Measurements from ENCODE around the gene GON4L.
"Not testable (repeated sequence)": the region's sequence is repeated elsewhere in the genome, so short reads cannot be mapped to it uniquely, and the experiment has no call there.

Gene GON4L

GRCh38 chr1:155867766-155868165, 10.8 kb upstream of the GON4L start:
- DNase-seq = no peak

GRCh38 chr1:155864393-155864792, 7.4 kb upstream of the GON4L start:
- DNase-seq = no peak

GRCh38 chr1:155861896-155862295, 4.9 kb upstream of the GON4L start:
- no peak for DNase-seq

- no peak for DNase-seq
Measured at GRCh38 chr1:155860970-155861510, 4.0 kb upstream of the GON4L start.

GRCh38 chr1:155859881-155860871, 3.2 kb upstream of the GON4L start:
- peak; percentile 26 for DNase-seq

- peak; percentile 93 for DNase-seq
Measured at GRCh38 chr1:155859234-155859829, 2.3 kb upstream of the GON4L start, which contains the start of gene SYT11. SYT11 (plus strand) TSS chr1:155859567; CDS start chr1:155859762, 195 bp downstream.

- DNase-seq = no peak
Measured at GRCh38 chr1:155858800-155859233, 1.8 kb upstream of the GON4L start.

GRCh38 chr1:155856257-155856974, 598 bp downstream of the GON4L start:
- DNase-seq = no peak

- DNase-seq = no peak
Measured at GRCh38 chr1:155850345-155850744, 6.7 kb downstream of the GON4L start.

GRCh38 chr1:155847823-155848529, 9.0 kb downstream of the GON4L start:
- no peak for DNase-seq

GRCh38 chr1:155844860-155845421, 12.1 kb downstream of the GON4L start:
- DNase-seq = no peak

GRCh38 chr1:155840386-155840785, 16.6 kb downstream of the GON4L start:
- no peak for DNase-seq

GRCh38 chr1:155835548-155835947, 21.5 kb downstream of the GON4L start:
- DNase-seq = no peak

- not testable (repeated sequence) for DNase-seq
Measured at GRCh38 chr1:155834927-155835399, 22.1 kb downstream of the GON4L start.

GRCh38 chr1:155834296-155834926, 22.6 kb downstream of the GON4L start:
- DNase-seq = no peak

GRCh38 chr1:155833665-155834295, 23.2 kb downstream of the GON4L start:
- no peak for DNase-seq

GRCh38 chr1:155831279-155831976, 25.6 kb downstream of the GON4L start:
- DNase-seq = no peak

- DNase-seq = no peak
Measured at GRCh38 chr1:155827450-155827849, 29.6 kb downstream of the GON4L start.

GRCh38 chr1:155816351-155816750, 40.7 kb downstream of the GON4L start:
- no peak for DNase-seq

- DNase-seq = no peak
Measured at GRCh38 chr1:155813672-155814071, 43.3 kb downstream of the GON4L start.
